Testis (tissue), 2 donors: ENCODE results near the gene ADAMTSL1.

ENCODE experiments used
- CTCF ChIP-seq, 3 experiments: fragments of 450-650 bp in 2 of 3; fragments of 200-600 bp in 1 of 3; sonication (generic) in 1 of 3; IDR thresholded peaks; one replicate each; pipeline ENCODE4 v1.5.1; 2016 to 2019; ENCODE audit warnings: antibody characterized with exemption in 3 of 3, mild to moderate bottlenecking in 2 of 3, moderate library complexity in 1 of 3
- POLR2A ChIP-seq: fragments of 450-650 bp; IDR thresholded peaks from one replicate; pipeline ENCODE4 v1.6.1; 2017; ENCODE audit warnings: antibody characterized with exemption, mild to moderate bottlenecking, moderate library complexity

DNA sequence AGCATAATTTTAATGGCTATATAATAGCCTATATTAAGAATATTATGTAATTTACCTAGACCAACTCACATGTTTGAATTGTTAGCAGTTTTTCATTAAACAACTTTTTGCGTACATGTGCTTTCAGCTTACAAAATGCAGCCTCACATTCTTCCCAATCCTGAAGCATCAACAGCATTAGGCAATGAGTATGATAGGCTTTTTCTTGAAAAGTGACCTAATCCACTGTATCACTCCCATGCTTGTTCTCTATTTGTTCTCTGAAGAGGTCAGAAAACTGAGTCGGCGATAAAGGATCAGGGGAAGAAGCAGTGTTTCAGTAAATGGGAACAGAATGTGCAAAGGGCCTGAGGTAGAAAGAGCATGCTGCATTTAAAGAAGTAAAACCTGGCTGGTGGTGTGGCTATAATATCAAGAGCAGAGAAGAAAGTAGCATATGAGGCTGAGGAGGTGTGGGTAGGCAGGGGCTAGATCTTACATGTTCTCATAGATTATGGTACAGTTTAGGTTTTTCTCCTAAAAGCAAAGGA is 346.7 kb downstream of the ADAMTSL1 start:
- TF ChIP-seq CTCF (IDR thresholded peaks at IDR 0.05) (no peak), POLR2A (no peak)
